GM06990 (cell line): ENCODE data around the gene FAM24A.

Source experiments
- DNase-seq: peaks from one replicate; pipeline ENCODE4 v3.0.0-alpha.2; 2011; ENCODE audit not compliant: insufficient read length; ENCODE audit errors: extremely low read depth
- H3K27me3 ChIP-seq: replicated peaks from 2 replicates; pipeline ENCODE4 v1.6.0; 2011; ENCODE audit warnings: low read length; ENCODE audit not compliant: control insufficient read depth, insufficient read depth
- H3K36me3 ChIP-seq: 2 replicates; pipeline ENCODE4 v1.5.1; 2011; ENCODE audit warnings: low read length; ENCODE audit not compliant: control insufficient read depth, insufficient read depth
- H3K4me3 ChIP-seq: replicated peaks from 2 replicates; pipeline ENCODE4 v1.5.1; 2011; ENCODE audit warnings: low read depth, mild to moderate bottlenecking, control low read depth, low read length
- TF ChIP-seq, protein P1 (sequence below): IDR thresholded peaks from 2 replicates; pipeline ENCODE4 v1.5.1; 2011; ENCODE audit warnings: low read length, control low read depth, mild to moderate bottlenecking, inconsistent platforms; ENCODE audit not compliant: insufficient read depth, poor library complexity, severe bottlenecking

Gene FAM24A

DNA sequence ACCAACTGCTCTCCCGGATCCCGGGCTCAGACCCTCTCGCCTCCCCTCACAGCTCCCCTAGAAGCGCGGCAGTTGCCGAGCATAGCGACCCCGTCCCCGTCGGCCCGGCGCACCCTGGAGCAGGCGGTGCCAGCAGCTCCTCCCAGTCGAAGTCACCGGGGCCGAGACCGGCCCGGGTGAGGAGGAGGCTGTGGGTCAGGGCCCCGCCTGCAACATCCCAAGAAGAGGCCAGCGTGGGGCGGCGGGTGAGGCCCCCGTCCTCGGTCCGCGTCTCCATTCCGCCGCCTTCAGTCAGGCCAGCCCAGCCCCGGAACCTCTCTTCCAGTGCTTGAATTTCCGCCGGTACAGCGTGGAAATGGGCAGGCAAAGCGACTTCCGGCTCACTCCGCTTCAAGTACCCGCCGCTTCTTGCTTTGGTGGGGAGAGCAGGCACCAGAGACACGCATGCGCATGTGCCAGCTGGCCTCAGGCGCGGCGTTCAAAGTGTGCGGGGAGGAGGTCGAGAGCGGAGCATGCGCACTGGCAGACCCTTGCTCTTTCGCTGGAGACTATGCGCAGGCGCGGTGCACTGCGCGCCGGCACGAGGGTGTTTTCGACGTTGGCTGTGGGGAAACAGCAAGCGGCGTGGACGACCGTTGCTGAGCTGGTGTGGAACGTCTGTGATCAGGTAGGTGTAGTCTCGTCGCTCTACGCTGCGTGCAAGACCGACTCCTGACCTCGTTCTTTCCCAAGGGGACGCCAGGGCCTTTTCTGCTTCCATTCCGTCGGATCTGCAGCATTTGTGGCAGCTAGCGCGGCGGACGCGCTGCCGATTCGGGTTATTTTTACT lies 43.7 kb downstream of the FAM24A start, which contains the start of gene C10orf88:
Gene C10orf88 (minus strand): TSS at position 326 of the 829 bp plus-strand sequence. CDS start 49 bp downstream, at position 277.
- TF ChIP-seq, protein P1, sequence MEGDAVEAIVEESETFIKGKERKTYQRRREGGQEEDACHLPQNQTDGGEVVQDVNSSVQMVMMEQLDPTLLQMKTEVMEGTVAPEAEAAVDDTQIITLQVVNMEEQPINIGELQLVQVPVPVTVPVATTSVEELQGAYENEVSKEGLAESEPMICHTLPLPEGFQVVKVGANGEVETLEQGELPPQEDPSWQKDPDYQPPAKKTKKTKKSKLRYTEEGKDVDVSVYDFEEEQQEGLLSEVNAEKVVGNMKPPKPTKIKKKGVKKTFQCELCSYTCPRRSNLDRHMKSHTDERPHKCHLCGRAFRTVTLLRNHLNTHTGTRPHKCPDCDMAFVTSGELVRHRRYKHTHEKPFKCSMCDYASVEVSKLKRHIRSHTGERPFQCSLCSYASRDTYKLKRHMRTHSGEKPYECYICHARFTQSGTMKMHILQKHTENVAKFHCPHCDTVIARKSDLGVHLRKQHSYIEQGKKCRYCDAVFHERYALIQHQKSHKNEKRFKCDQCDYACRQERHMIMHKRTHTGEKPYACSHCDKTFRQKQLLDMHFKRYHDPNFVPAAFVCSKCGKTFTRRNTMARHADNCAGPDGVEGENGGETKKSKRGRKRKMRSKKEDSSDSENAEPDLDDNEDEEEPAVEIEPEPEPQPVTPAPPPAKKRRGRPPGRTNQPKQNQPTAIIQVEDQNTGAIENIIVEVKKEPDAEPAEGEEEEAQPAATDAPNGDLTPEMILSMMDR: no peak
- DNase-seq: peak; percentile 98
- Histone ChIP-seq H3K4me3 (peak within 1 kb of the TSS; percentile 92), H3K27me3 (no peaks in the 10 kb centered on the region), H3K36me3 (no peaks in the 10 kb centered on the region)

DNA sequence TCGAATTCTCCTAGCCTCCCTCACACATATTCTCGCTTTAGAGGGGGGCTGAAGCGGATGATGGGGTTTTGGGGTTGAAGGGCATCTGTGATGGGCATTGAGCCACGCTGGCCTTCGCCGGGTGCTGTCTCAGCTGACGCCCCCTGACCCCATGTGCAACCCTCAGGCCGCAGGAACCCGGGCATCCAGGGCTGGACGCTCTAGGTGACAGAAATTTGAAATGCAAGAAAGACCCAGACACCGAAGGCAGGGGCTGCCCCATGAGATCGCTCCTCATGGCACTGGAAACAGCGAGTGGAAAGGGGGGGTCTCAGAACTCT lies 44.3 kb downstream of the FAM24A start:
- TF ChIP-seq, protein P1: no peak
- Histone ChIP-seq H3K27me3 (no peaks in the 10 kb centered on the region), H3K36me3 (no peaks in the 10 kb centered on the region), H3K4me3 (no peak overlapping the region; the same call in 1 of the 2 replicates)
- no peak for DNase-seq

GRCh38 chr10:122955892-122956291 lies 45.5 kb downstream of the FAM24A start:
- Histone ChIP-seq H3K36me3 (no peaks in the 10 kb centered on the region), H3K4me3 (no peak overlapping the region), H3K27me3 (no peaks in the 10 kb centered on the region)
- no peak for DNase-seq
- TF ChIP-seq, protein P1: no peak

DNA sequence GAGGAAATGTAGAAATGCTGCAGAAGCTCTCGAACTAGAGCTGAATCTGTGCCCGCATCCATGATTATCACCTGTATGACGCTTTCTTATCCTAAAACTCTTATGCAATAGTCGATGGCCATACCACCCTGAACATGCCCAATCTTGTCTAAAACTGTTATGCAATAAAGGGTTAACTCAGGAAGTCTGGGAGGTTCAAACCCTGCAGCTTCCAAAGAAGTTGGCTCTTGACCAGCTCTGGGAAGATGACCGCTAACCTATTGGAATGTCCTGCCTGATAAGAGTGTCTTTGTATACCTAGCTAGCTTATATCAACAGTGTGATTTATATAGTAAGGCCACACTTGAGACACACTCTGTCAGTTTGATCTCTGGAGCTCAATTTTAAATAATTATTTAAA lies 47.1 kb downstream of the FAM24A start:
- Histone ChIP-seq H3K27me3 (no peaks in the 10 kb centered on the region), H3K36me3 (no peaks in the 10 kb centered on the region), H3K4me3 (no peak overlapping the region)
- TF ChIP-seq, protein P1: no peak
- no peak for DNase-seq

- Histone ChIP-seq H3K4me3 (no peak overlapping the region), H3K27me3 (no peaks in the 10 kb centered on the region), H3K36me3 (no peaks in the 10 kb centered on the region)
- DNase-seq: no peak
- TF ChIP-seq, protein P1: no peak
Measured at GRCh38 chr10:122962405-122962804, 52.0 kb downstream of the FAM24A start.
